AG04450 (cell line): ENCODE data around the gene GPR107. TPM values are rescaled to one million over a fixed set of nuclear protein-coding genes. Genes with fewer than 3 reads are reported as not detected.

Experiments used
- CTCF ChIA-PET: fragments of 300-600, 350-600 bp; formaldehyde crosslinking; extraction: SDS; loops from one replicate; lab custom pipeline; 2022; ENCODE audit warnings: antibody characterized with exemption, inconsistent platforms; lab: Charles Lee
- POLR2A ChIA-PET: fragments of 350-600 bp; formaldehyde crosslinking; extraction: SDS; loops from one replicate; lab custom pipeline; 2021; ENCODE audit warnings: antibody characterized with exemption, inconsistent platforms; lab: Yijun Ruan, JAX
- DNase-seq: peaks from one replicate; pipeline ENCODE4 v3.0.0-alpha.2; 2011; ENCODE audit warnings: low read depth, low spot score
- H3K27ac ChIP-seq: one replicate; pipeline ENCODE4 v1.5.1; 2012; ENCODE audit warnings: low read depth, low read length, control low read depth
- H3K27me3 ChIP-seq: one replicate; pipeline ENCODE4 v1.6.0; 2012; ENCODE audit warnings: low read length; ENCODE audit not compliant: control insufficient read depth, insufficient read depth
- H3K4me3 ChIP-seq: 2 replicates; pipeline ENCODE4 v1.5.1; 2011; ENCODE audit warnings: mild to moderate bottlenecking, low read depth, low read length, control low read depth
- H3K9me3 ChIP-seq: 2 replicates; pipeline ENCODE4 v1.5.1; 2012; ENCODE audit warnings: low read length; ENCODE audit not compliant: control insufficient read depth, insufficient read depth
- polyA plus RNA-seq: library from polyadenylated mRNA; depleted of rRNA; stranded (reverse); fragments of >200 nt; gene quantifications from 2 replicates; pipeline ENCODE4 v1.2.3, GENCODE V29; 2011
- TF ChIP-seq, protein P1 (sequence below): IDR thresholded peaks from 2 replicates; pipeline ENCODE4 v1.5.1; 2011; ENCODE audit warnings: low read depth, low read length, control low read depth, inconsistent platforms

Gene GPR107
- polyA plus RNA-seq, 1 experiment: 45.1 TPM

GRCh38 chr9:130138171-130138653 lies 84.5 kb downstream of the GPR107 start:
- Histone ChIP-seq H3K9me3 (no peaks in the 10 kb centered on the region), H3K27ac (peak overlapping the region; percentile 91), H3K27me3 (no peaks in the 10 kb centered on the region), H3K4me3 (peak overlapping the region; percentile 15; the same call in 1 of the 2 replicates)
- POLR2A ChIA-PET: interaction anchor here (1.0 kb wide), 1 partner anchor 30 kb away, joined by 3 read pairs; no protein-coding TSS in a partner anchor
- peak; percentile 93 for DNase-seq
- CTCF ChIA-PET: interaction anchor here (0.8 to 1.4 kb wide), 3 partner anchors 32 to 104 kb away, joined by 3 to 4 read pairs (median 3); no protein-coding TSS in a partner anchor
- TF ChIP-seq, protein P1, sequence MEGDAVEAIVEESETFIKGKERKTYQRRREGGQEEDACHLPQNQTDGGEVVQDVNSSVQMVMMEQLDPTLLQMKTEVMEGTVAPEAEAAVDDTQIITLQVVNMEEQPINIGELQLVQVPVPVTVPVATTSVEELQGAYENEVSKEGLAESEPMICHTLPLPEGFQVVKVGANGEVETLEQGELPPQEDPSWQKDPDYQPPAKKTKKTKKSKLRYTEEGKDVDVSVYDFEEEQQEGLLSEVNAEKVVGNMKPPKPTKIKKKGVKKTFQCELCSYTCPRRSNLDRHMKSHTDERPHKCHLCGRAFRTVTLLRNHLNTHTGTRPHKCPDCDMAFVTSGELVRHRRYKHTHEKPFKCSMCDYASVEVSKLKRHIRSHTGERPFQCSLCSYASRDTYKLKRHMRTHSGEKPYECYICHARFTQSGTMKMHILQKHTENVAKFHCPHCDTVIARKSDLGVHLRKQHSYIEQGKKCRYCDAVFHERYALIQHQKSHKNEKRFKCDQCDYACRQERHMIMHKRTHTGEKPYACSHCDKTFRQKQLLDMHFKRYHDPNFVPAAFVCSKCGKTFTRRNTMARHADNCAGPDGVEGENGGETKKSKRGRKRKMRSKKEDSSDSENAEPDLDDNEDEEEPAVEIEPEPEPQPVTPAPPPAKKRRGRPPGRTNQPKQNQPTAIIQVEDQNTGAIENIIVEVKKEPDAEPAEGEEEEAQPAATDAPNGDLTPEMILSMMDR: no peak

- H3K9me3 ChIP-seq: no peaks in the 10 kb centered on the region
- H3K27me3 ChIP-seq: no peaks in the 10 kb centered on the region
- POLR2A ChIA-PET: interaction anchor here (0.5 to 1.0 kb wide), 2 partner anchors 31 to 228 kb away, joined by 3 to 6 read pairs; no protein-coding TSS in a partner anchor
- H3K27ac ChIP-seq: peak overlapping the region; percentile 91
- no peak overlapping the region for H3K4me3 ChIP-seq
- CTCF ChIA-PET: interaction anchor here (1.4 kb wide), 1 partner anchor 32 kb away, joined by 4 read pairs; no protein-coding TSS in a partner anchor
- TF ChIP-seq, protein P1: no peak
- DNase-seq: peak; percentile 89
Observed at GRCh38 chr9:130138791-130139190, 85.1 kb downstream of the GPR107 start.

GRCh38 chr9:130139251-130139650 lies 85.5 kb downstream of the GPR107 start:
- H3K4me3 ChIP-seq: no peak overlapping the region
- DNase-seq: no peak
- H3K27ac ChIP-seq: peak overlapping the region; percentile 91
- H3K27me3 ChIP-seq: no peaks in the 10 kb centered on the region
- ChIA-PET CTCF (interaction anchor here (1.4 kb wide), 1 partner anchor 33 kb away, joined by 4 read pairs; no protein-coding TSS in a partner anchor), POLR2A (interaction anchor here (0.5 to 1.0 kb wide), 2 partner anchors 31 to 227 kb away, joined by 3 to 6 read pairs; no protein-coding TSS in a partner anchor)
- TF ChIP-seq, protein P1: no peak
- no peaks in the 10 kb centered on the region for H3K9me3 ChIP-seq

- no peak overlapping the region for H3K4me3 ChIP-seq
- CTCF ChIA-PET: interaction anchor here (1.1 kb wide), 1 partner anchor 95 kb away, joined by 4 read pairs; no protein-coding TSS in a partner anchor
- no peaks in the 10 kb centered on the region for H3K9me3 ChIP-seq
- no peak overlapping the region for H3K27ac ChIP-seq
- DNase-seq: no peak
- POLR2A ChIA-PET: no interaction called here
- no peaks in the 10 kb centered on the region for H3K27me3 ChIP-seq
- TF ChIP-seq, protein P1: no peak
Observed at GRCh38 chr9:130140706-130141105, 87.0 kb downstream of the GPR107 start.

GRCh38 chr9:130142056-130142455 lies 88.3 kb downstream of the GPR107 start:
- Histone ChIP-seq H3K27me3 (peaks cover 3% of the 10 kb centered on the region), H3K4me3 (no peak overlapping the region), H3K27ac (no peak overlapping the region), H3K9me3 (no peaks in the 10 kb centered on the region)
- POLR2A ChIA-PET: no interaction called here
- CTCF ChIA-PET: no interaction called here
- TF ChIP-seq, protein P1: no peak
- no peak for DNase-seq
